KMS-11 (cell line): Measurements from ENCODE around the gene WDR17.

Experiments
- H2AFZ ChIP-seq: fragments of 200-600 bp; sonication (generic); 2 replicates; pipeline ENCODE4 v1.6.1; 2016; ENCODE audit warnings: antibody characterized with exemption, mixed run types, low read depth
- H3K27ac ChIP-seq: fragments of 200-600 bp; sonication (generic); 2 replicates; pipeline ENCODE4 v1.6.1; 2016; ENCODE audit warnings: mild to moderate bottlenecking, mixed run types
- H3K27me3 ChIP-seq: fragments of 200-600 bp; sonication (generic); 2 replicates; pipeline ENCODE4 v1.6.1; 2017; ENCODE audit warnings: mild to moderate bottlenecking, low read depth, mixed run types, moderate library complexity; ENCODE audit not compliant: insufficient read depth
- H3K36me3 ChIP-seq: fragments of 200-600 bp; sonication (generic); 2 replicates; pipeline ENCODE4 v1.6.1; 2017; ENCODE audit warnings: mild to moderate bottlenecking, mixed run types; ENCODE audit not compliant: insufficient read depth
- H3K4me1 ChIP-seq: fragments of 200-600 bp; sonication (generic); 2 replicates; pipeline ENCODE4 v1.6.1; 2016; ENCODE audit warnings: mild to moderate bottlenecking, low read depth, mixed run types; ENCODE audit not compliant: poor library complexity, severe bottlenecking
- H3K4me2 ChIP-seq: fragments of 200-600 bp; sonication (generic); 2 replicates; pipeline ENCODE4 v1.7.0; 2016; ENCODE audit warnings: mild to moderate bottlenecking, mixed run types
- H3K4me3 ChIP-seq: fragments of 200-600 bp; sonication (generic); IDR thresholded peaks from 2 replicates; pipeline ENCODE4 v1.6.1; 2017; ENCODE audit warnings: low read depth, low read length, mixed read lengths; ENCODE audit not compliant: insufficient read depth
- H3K79me2 ChIP-seq: fragments of 200-600 bp; sonication (generic); 2 replicates; pipeline ENCODE4 v1.6.1; 2016; ENCODE audit warnings: low read depth, mixed run types; ENCODE audit not compliant: insufficient read depth
- H3K9ac ChIP-seq: fragments of 200-600 bp; sonication (generic); 2 replicates; pipeline ENCODE4 v1.6.1; 2016; ENCODE audit warnings: mild to moderate bottlenecking, mixed run types
- H4K20me1 ChIP-seq: fragments of 200-600 bp; sonication (generic); 2 replicates; pipeline ENCODE4 v1.6.1; 2016; ENCODE audit warnings: mild to moderate bottlenecking, mixed run types; ENCODE audit not compliant: insufficient read depth
- TF ChIP-seq, protein P1 (sequence below): fragments of 200-600 bp; sonication (generic); conservative IDR thresholded peaks from 2 replicates; pipeline ENCODE4 v1.6.1; 2017; ENCODE audit warnings: low read depth, mild to moderate bottlenecking, antibody characterized with exemption, low read length, moderate library complexity, mixed read lengths

Gene WDR17

GRCh38 chr4:176150356-176150682 is 84.7 kb downstream of the WDR17 start:
- no peaks in the 10 kb centered on the region for H3K4me1 ChIP-seq
- no peak overlapping the region for H3K9ac ChIP-seq
- no peaks in the 10 kb centered on the region for H3K27me3 ChIP-seq
- TF ChIP-seq, protein P1, sequence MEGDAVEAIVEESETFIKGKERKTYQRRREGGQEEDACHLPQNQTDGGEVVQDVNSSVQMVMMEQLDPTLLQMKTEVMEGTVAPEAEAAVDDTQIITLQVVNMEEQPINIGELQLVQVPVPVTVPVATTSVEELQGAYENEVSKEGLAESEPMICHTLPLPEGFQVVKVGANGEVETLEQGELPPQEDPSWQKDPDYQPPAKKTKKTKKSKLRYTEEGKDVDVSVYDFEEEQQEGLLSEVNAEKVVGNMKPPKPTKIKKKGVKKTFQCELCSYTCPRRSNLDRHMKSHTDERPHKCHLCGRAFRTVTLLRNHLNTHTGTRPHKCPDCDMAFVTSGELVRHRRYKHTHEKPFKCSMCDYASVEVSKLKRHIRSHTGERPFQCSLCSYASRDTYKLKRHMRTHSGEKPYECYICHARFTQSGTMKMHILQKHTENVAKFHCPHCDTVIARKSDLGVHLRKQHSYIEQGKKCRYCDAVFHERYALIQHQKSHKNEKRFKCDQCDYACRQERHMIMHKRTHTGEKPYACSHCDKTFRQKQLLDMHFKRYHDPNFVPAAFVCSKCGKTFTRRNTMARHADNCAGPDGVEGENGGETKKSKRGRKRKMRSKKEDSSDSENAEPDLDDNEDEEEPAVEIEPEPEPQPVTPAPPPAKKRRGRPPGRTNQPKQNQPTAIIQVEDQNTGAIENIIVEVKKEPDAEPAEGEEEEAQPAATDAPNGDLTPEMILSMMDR = no peak
- no peaks in the 10 kb centered on the region for H4K20me1 ChIP-seq
- no peaks in the 10 kb centered on the region for H3K79me2 ChIP-seq
- no peaks in the 10 kb centered on the region for H3K36me3 ChIP-seq
- no peak overlapping the region for H2AFZ ChIP-seq
- H3K4me2 ChIP-seq = no peak overlapping the region
- no peak overlapping the region for H3K4me3 ChIP-seq
- H3K27ac ChIP-seq = no peak overlapping the region

GRCh38 chr4:176150704-176151103 is 85.1 kb downstream of the WDR17 start:
- H3K36me3 ChIP-seq = no peaks in the 10 kb centered on the region
- H3K4me3 ChIP-seq = no peak overlapping the region
- H3K27me3 ChIP-seq = no peaks in the 10 kb centered on the region
- no peak overlapping the region for H3K4me2 ChIP-seq
- H2AFZ ChIP-seq = no peak overlapping the region
- no peaks in the 10 kb centered on the region for H3K4me1 ChIP-seq
- no peaks in the 10 kb centered on the region for H3K79me2 ChIP-seq
- TF ChIP-seq, protein P1 = no peak
- H3K9ac ChIP-seq = no peak overlapping the region
- no peaks in the 10 kb centered on the region for H4K20me1 ChIP-seq
- no peak overlapping the region for H3K27ac ChIP-seq

DNA sequence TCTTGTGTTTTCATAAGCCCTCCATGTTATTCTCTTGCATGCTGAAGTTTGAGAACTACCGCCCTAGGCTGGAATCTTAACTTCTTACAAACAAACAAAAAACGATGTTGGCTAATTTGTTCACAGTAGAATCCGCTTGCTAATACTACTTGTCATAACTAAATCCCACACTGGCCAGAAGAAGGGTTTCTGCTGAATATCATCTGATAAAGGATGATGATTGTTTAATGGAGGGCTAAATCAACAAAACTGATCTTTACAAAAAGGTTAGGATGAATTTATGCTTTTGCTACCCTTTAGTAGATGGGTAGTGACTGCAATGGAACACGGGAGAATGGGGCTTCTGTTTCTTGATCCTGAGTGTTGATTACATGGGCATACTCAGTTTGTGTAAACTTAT is 87.5 kb downstream of the WDR17 start:
- Histone ChIP-seq H3K27me3 (no peaks in the 10 kb centered on the region), H3K4me3 (no peak overlapping the region), H3K27ac (no peak overlapping the region), H4K20me1 (no peaks in the 10 kb centered on the region), H3K79me2 (no peaks in the 10 kb centered on the region), H2AFZ (no peak overlapping the region), H3K4me1 (no peaks in the 10 kb centered on the region), H3K36me3 (no peaks in the 10 kb centered on the region), H3K9ac (no peak overlapping the region), H3K4me2 (no peak overlapping the region)
- TF ChIP-seq, protein P1 = no peak

GRCh38 chr4:176156656-176157055 is 91.0 kb downstream of the WDR17 start:
- TF ChIP-seq, protein P1 = no peak

GRCh38 chr4:176163041-176163440 is 97.4 kb downstream of the WDR17 start:
- H3K4me2 ChIP-seq = no peak overlapping the region
- no peaks in the 10 kb centered on the region for H3K79me2 ChIP-seq

More at GRCh38 chr4:176156656-176157055, 91.0 kb downstream of the WDR17 start:
- H3K4me2 ChIP-seq = no peak overlapping the region
- no peaks in the 10 kb centered on the region for H3K36me3 ChIP-seq
- H3K4me1 ChIP-seq = no peaks in the 10 kb centered on the region
- no peak overlapping the region for H3K9ac ChIP-seq
- no peak overlapping the region for H3K27ac ChIP-seq
- H2AFZ ChIP-seq = no peak overlapping the region
- no peak overlapping the region for H3K4me3 ChIP-seq
- H3K27me3 ChIP-seq = no peaks in the 10 kb centered on the region
- no peaks in the 10 kb centered on the region for H4K20me1 ChIP-seq
- H3K79me2 ChIP-seq = no peaks in the 10 kb centered on the region

More at GRCh38 chr4:176163041-176163440, 97.4 kb downstream of the WDR17 start:
- H4K20me1 ChIP-seq = no peaks in the 10 kb centered on the region
- no peak overlapping the region for H2AFZ ChIP-seq
- H3K27ac ChIP-seq = no peak overlapping the region
- no peaks in the 10 kb centered on the region for H3K27me3 ChIP-seq
- no peak overlapping the region for H3K9ac ChIP-seq
- no peak overlapping the region for H3K4me3 ChIP-seq
- no peaks in the 10 kb centered on the region for H3K4me1 ChIP-seq
- TF ChIP-seq, protein P1 = no peak
- no peaks in the 10 kb centered on the region for H3K36me3 ChIP-seq
